GM03348 (cell line): ENCODE data around the gene CYP4X1.
"Not testable (repeated sequence)": the region's sequence is repeated elsewhere in the genome, so short reads cannot be mapped to it uniquely, and the experiment has no call there.

Experiments used
- DNase-seq: peaks from one replicate; pipeline ENCODE4 v3.0.0; 2012; ENCODE audit warnings: low spot score

The CYP4X1 gene, protein sequence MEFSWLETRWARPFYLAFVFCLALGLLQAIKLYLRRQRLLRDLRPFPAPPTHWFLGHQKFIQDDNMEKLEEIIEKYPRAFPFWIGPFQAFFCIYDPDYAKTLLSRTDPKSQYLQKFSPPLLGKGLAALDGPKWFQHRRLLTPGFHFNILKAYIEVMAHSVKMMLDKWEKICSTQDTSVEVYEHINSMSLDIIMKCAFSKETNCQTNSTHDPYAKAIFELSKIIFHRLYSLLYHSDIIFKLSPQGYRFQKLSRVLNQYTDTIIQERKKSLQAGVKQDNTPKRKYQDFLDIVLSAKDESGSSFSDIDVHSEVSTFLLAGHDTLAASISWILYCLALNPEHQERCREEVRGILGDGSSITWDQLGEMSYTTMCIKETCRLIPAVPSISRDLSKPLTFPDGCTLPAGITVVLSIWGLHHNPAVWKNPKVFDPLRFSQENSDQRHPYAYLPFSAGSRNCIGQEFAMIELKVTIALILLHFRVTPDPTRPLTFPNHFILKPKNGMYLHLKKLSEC

DNA sequence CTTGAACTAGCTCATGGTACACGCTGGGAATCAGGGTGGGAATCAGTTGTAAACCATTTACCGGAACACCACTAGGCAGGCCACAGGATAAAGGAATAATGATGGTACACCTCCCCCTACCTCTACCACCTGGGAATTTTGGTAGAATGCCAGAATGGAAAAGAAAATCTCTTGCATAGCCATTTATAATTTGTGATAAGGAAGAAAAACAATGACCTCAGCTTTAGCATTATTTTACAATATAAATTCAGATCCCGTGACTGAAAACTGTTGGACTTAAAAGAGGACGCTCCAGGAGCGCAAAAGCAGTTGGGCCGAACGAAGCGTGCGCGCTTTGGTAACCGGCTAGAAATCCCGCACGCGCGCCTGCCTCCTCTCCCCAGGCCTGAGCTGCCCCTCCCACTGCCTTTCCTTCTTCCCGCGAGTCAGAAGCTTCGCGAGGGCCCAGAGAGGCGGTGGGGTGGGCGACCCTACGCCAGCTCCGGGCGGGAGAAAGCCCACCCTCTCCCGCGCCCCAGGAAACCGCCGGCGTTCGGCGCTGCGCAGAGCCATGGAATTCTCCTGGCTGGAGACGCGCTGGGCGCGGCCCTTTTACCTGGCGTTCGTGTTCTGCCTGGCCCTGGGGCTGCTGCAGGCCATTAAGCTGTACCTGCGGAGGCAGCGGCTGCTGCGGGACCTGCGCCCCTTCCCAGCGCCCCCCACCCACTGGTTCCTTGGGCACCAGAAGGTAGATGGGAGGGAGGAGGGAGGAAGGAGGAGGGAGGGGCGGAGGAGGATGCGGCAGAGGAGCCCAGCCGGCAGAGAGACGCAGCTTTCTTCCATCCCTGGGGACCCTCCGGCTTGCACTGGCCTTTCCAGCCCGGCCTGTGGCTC, at the start of gene CYP4X1:
TSS of gene CYP4X1 (plus strand) at position 402 of the 873 bp plus-strand sequence. CDS start at position 551, 149 bp downstream.
- no peak for DNase-seq

DNA sequence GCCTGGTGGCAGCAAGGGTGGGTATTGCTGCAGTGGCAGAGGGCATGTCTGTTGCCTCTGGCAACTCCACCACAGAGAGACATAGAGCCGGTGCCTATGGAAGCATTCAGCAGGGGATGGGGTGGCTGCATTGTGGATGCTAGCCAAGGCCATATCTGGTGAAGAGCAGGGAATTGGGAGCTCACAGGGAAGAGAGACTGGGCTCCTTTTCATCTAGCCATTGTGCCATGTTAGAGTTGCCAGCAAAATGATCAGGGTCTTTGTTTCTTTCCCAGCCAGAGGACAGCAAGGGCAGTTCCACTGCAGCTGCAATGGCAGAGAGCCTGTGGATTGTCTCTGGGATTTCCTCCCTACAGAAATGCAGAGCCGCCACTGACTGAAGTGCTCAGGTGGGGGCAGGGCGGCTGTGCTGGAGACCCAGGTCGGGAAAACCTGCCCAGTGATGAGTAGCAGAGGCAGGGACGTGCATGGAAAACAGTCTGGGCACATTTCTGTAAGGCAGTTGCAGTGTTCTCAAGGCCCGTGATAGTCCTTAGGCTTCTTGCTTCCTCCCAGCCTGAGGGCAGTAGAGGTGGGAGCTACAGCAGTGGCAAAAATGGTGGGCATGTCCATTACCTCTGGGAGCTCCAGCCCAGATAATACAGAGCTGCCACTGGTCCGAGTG, 40.2 kb upstream of the CYP4X1 start:
- no peak for DNase-seq

DNA sequence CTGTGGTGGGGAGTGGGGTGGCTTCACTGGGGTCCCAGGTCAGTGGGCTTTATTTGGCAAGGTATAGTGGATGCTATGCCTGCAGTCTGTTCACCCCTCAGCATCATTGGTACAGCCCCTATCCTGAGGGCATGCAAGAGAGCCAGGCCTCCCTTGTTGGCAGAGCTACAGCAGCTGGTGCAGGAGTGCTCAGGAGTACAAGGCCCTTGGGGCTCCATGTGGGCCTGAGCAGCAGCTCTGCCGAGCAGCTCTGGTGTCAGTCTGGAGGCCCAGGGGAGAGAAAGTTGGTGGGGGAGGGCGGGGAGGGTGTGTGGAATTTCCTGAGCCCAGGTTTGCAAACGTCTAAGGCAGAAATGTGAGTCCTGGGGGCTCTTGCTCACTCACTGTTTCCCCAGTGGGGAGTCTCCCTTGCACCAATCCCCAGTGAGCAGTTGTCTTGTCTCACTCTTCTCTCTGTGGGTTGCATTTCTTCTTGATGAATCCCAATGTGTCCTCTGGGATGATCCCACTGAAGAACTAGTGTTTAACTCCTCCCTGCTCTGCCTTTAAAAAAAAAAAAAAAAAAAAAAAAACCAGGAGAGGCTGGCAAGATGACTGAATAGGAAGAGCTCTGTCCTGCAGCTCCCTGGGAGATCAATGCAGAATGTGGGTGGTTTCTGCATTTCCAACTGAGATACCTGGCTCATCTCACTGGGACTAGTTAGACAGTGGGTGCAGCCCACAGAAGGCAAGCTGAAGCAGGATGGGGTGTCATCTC, 39.5 kb upstream of the CYP4X1 start:
- no peak for DNase-seq

DNA sequence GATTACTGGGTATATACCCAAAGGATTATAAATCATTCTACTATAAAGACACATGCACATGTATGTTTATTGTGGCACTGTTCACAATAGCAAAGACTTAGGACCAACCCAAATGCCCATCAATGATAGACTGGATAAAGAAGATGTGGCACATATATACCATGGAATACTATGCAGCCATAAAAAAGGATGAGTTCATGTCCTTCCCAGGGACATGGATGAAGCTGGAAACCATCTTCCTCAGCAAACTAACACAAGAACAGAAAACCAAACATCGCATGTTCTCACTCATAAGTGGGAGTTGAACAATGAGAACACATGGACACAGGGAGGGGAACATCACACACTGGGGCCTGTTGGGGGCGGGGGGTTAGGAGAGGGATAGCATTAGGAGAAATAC, 32.9 kb upstream of the CYP4X1 start:
- DNase-seq, result not testable (repeated sequence)

DNA sequence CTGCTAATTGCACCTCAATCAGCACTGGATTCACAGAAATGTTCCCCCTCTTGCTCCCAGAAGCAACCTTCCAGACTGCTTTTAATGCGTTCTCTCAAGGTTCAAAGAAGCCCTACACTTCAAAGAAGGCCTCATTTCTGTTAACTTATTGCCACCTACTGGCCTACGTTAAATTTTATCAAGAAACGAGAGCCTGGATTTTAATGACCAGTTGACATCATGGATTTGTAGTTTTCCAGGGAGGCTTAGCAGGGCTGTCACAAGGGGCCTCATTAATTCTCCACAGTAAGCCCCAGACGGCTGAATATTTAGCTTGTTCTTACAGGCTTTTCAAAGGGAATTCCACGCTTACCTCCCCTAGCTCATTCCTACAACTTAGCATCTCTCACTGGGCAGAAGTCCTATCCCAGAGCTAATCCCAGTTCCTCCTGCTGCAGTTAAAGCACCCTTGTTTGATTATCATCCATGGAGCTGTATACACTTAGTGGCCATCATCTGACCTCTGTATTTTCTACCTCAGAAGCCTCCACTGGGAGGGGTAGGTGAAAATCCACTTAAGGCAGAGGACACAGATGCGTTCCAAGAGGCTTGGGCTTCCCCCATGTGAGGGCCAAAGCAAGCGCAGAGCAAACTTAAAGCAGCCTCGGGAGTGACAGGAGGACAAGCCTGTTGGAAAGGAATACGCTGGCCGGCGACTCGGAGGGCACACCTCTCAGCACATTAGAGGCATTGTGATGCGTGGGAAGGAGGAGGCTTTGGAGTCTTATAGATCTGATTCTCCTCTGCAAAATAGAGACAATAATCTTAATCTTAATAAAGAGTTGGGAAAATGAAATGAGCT, 32.2 kb upstream of the CYP4X1 start:
- DNase-seq, result no peak

DNA sequence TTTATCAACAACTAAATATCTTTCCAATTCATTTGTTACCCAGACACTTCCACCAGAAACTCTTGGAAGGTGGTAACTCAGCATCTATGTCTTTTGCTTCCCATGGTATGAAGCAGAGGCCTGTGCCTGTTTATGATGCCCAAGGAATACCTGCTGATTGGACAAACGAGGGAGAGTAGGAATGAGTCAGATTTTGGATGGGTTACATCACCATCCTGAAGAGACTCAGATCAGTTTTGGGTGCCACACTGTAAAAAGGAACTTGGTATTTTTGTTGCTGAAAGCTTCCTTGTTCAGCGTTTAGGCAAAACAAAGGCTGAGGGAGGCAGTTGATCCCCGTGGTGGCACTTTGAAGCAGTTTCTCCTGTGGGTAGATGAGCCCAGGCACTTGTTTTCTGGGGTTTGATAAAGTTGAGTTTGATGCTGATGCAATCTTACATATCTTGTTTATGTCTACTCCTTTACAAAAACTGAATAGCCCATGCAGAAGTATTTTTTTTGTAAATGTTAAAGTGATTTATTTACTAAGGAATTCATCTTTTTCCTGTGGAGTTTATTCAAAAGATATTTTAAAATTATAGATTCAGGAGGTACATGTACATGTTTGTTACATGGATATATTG, 26.7 kb upstream of the CYP4X1 start:
- no peak for DNase-seq

DNA sequence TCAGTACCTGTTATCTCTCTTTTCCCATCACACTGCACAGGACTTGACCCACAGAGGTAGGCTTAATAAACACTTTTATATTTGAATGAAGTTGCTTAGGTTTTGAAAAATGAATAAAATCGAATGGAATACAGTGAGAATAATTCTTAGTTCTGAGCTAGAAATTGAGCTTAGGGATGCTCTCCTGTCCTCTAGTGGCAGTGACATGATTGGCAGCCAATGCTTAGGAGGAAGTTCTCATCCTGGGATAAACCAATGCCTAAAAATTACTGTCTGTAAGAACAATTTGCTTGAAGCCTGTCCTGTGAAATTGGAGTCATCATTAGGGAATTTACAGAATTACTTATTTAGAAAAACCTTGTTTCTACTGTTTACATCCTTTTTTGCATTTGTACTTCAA, 21.3 kb upstream of the CYP4X1 start:
- DNase-seq, result no peak

DNA sequence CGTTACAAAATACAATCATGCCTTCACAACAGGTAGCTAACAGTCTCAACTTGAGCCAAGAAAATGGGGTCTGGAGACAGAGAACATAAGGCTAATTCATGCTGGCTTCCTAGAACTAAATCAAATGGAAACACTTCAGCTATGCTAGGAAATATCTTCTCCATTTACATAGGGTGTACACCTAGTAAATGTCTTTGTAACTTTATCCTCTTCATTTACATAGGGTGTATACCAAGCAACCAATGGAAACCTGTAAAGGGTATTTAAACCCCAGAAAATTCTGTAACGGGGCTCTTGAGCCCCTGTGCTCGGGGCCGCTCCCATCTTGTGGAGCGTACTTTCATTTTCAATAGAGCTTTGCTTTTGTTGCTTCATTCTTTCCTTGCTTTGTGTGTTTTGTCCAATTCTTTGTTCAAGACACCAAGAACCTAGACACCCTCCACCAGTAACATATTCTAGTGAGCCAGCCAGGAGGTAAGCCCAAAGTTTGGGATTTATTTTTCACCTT, 19.5 kb upstream of the CYP4X1 start:
- no peak for DNase-seq

DNA sequence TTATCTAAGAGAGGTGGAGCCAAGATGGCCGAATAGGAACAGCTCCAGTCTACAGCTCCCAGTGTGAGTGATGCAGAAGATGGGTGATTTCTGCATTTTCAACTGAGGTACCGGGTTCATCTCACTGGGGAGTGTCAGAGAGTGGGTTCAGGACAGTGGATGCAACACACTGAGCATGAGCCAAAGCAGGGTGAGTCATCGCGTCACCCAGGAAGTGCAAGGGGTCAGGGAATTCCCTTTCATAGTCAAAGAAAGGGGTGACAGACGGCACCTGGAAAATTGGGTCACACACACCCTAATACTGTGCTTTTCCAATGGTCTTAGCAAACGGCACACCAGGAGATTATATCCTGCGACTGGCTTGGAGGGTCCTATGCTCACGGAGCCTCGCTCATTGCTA, 17.0 kb upstream of the CYP4X1 start:
- not testable (repeated sequence) for DNase-seq

DNA sequence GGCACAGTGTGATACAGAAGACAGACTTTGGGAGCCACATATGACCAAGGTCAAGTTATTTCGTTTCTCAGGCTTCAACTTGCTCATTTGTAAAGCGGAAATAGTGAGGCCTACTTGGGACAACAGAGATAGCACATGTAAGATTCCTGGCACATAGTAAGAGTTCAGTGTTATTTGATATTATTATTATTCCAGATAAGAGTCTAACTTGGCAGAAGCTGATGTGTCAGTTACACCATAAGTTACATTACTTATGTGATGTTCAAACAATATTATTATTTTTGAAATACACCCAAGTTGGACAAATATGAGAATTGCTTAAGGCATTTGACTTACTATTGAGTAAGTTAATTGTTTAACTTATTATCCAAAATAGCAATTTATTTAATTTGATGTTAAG, 10.2 kb upstream of the CYP4X1 start:
- DNase-seq, result no peak

DNA sequence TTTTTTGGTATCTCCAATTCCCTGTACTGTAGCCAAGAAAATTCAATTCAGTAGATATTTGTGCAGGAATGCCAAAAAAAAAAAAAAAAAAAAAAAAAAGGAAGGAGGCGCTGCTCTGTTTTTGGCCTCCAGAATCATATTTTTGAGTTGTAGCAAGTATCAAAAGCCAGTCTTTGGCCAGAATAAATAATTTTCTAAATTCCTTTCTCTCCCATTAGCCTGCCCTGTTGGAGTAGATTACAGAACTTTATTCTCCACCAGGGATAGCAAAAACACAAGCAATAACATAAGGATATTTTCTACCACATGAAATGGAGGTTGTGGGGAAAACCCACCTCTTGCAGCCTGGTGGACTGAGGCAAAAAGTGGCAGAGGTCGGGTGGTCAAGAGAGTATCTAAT, 2.4 kb upstream of the CYP4X1 start:
- DNase-seq, result no peak

DNA sequence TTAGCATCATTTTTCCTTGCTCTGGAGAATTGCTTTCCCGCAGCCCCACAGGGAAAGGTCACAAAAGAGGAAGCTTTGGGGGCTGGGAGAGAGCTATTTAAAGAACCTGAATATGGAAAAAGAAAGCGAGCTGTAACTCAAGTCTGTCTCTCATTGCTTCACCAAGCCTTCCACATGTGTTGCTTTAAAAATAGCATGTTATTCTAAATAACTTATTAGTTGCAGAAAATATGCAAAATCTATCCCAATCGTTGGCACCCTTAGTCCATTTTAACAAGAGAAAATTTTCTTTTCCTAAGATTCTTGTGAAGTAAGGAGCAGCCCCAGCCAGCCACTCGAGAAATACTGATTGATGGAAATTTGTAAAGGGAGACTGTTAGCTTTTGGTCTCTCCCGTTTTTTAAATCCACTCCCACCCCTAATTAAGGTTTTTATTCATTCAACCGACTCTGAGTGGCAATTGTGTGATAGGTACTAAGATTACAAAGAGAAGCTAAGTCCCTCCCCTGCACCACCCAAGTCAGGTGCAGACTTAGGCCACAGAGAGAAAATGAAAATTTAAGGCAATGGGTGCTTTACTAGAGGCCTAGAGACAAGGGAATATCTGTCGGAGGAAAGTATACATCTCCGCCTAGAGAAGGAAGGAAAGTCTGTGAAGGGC, 802 bp downstream of the CYP4X1 start:
- no peak for DNase-seq

DNA sequence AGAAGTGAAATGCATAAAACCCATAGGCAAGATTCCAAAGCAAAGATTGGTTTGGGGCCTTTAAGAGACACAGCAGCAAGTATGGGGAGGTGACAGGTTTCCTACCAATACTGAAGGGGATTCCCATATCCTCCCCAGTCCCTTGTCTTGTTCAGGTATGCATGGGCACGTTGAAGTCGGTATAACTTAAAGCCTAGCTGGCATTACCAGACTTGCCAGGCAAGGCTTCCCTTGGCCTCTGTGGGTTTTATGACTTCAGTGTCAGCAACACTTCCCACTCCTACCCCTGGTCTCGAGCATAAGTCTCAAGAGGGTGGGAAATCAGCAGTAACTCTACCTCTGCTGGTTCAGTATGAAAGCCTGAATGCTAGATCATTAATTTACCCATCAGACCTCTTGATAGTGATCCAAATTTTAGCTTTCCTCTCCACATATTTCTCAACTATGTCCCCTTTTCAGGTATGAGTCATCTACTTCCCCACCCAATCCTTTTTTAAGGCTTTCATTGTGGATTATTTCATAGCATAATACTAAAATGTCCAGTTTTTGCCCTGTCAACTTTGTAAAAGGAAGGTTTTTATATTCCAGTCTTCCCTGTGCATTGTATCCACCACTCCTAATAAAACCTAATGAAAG, 6.8 kb downstream of the CYP4X1 start:
- DNase-seq, result no peak

DNA sequence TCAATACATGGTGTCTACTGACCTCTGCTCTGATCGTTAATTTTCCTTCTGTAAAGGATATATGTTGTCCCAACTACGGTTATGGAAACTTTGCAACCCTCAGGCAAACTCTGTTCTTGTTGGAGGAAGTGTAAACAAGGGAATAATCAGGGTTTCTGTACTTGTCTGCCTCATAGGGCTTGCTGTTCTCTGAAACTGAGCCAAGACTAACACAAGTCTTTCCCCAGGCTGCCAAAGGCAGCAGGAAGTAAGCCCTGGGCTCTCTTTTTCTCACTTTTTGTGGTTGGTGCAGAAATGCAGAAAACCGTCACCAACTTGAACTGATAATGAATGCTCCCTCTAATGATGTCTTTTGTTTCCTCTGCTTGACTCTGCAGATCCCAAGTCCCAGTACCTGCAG, 7.6 kb downstream of the CYP4X1 start:
- no peak for DNase-seq

DNA sequence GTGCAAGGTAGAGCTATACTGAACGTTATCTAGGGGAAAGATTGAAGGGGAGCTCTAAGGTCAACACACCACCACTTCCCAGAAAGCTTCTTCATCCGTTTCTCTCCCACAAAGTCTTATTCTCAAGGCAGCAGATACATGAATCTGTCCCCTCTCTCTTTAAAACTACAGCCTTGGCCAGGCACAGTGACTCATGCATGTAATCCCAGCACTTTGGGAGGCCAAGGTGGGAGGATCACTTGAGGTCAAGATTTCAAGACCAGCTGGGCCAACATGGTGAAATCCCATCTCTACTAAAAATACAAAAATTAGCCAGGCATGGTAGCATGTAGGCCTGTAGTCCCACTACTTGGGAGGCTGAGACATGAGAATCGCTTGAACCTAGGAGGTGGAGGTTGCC, 8.1 kb downstream of the CYP4X1 start:
- DNase-seq, result no peak

DNA sequence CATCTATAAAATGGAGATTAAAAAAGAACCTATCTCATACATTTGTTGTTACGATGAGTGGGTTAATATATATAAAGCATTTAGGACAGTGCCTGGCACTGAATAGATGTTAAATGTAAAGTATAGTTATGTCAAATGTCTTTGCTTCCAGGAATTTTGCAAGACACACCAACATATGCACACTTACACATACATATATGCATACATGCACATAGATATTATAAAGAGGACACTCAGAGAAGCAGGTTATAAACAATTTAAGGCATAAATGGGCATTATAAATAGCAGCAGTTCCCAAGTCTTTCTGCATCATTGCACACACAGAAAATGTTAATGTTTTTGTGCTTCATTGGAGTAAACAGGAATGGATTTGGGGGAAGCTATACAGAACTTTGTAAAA, 13.3 kb downstream of the CYP4X1 start:
- DNase-seq, result no peak

DNA sequence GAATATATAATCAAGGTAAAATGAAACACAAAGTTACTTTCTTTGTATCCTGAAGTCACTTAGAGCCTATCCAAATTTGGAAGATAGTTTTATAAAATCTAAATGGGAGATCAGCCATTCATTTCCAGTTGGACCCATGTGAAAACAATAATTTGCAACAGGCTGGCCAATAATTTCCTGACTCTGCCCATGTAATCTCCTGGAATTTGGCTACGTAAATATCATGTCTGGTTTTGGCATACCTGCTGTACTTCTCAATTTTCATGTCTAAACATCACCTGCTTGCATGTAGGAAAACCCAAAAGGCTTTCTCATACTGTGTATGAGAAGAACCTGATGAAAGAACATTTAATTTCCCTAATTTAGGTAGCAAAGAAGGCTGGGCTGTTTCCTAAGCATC, 35.9 kb downstream of the CYP4X1 start:
- DNase-seq, result no peak

DNA sequence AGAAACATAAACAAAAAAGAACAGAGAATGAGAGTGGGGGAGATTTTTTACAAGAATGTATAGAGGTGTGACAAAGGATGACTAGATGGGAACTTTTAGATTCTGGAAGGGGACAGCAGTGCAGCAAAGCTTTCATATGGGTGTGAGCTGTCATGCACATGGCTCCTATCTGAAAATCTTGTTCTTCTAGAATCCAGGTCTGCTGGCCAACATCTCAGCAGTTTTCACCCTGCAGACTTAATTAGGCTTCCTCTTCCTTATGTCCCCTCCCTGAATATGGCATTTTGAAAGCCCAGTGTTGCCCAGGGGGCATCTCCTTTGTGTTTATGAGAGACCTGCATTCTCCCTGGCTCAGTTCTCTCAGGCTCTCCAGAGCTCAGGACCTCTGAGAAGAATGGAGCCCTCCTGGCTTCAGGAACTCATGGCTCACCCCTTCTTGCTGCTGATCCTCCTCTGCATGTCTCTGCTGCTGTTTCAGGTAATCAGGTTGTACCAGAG, 43.7 kb downstream of the CYP4X1 start, which contains the start of gene CYP4Z1:
TSS of gene CYP4Z1 (plus strand) at position 135 of the 498 bp plus-strand sequence. CDS start at position 395, 260 bp downstream.
- DNase-seq, result no peak

DNA sequence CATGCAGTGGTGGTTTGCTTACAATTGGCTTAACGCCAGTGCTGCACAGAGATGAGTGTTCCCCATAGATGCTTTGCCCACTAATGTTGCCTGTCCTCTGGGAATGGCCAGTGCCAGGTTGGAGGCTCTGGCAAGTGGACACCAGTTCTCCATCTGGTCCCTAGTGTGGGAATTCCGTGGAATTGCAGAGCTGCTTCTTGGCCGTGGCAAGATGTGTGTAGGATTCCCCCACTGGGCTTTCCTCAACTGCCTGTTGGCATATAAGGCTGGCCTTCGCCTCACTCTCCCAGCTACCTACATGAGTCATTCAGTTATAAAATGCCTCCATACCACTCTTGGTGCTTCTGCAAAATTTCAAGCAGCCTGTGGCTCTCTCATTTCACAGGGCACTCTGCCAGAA, 45.6 kb downstream of the CYP4X1 start:
- DNase-seq, result not testable (repeated sequence)
